Activated CD8-positive, alpha-beta memory T cell treated with anti-CD3 and anti-CD28 coated beads, Interleukin-2, amount 10 ng/mL, durations not matched to agents 7 days and 5 days (primary cell): ENCODE results near the gene SHROOM4. TPM values are rescaled to one million over a fixed set of nuclear protein-coding genes. Genes with fewer than 3 reads are reported as not detected.

Source experiments
- ATAC-seq: fragments of 150-1000 bp; cut with Tn5 transposase; one replicate; pipeline ENCODE4 v1.10.0; 2021; ENCODE audit warnings: moderate library complexity
- CTCF ChIA-PET: fragments of 350-600 bp; sonication (Branson Sonifier 250); formaldehyde crosslinking; loops from one replicate; lab custom pipeline; 2021; ENCODE audit warnings: antibody characterized with exemption; lab: Charles Lee
- DNase-seq: peaks from one replicate; pipeline ENCODE4 v3.0.0-alpha.2; 2020
- H3K27ac Mint-ChIP-seq: one replicate; pipeline ENCODE4 v1.8.0; 2021; ENCODE audit warnings: mild to moderate bottlenecking, mixed read lengths
- H3K27me3 Mint-ChIP-seq: one replicate; pipeline ENCODE4 v1.8.0; 2021; ENCODE audit warnings: mixed read lengths
- H3K36me3 Mint-ChIP-seq: one replicate; pipeline ENCODE4 v1.8.0; 2021; ENCODE audit warnings: mild to moderate bottlenecking, mixed read lengths
- H3K4me1 Mint-ChIP-seq: one replicate; pipeline ENCODE4 v1.8.0; 2021; ENCODE audit warnings: mixed read lengths
- H3K4me3 Mint-ChIP-seq: one replicate; pipeline ENCODE4 v1.8.0; 2021; ENCODE audit warnings: mild to moderate bottlenecking, moderate library complexity, mixed read lengths
- H3K9me3 Mint-ChIP-seq: one replicate; pipeline ENCODE4 v1.8.0; 2022; ENCODE audit warnings: low read depth, mixed read lengths
- total RNA-seq, 2 experiments: library from RNA; stranded (reverse); gene quantifications; one replicate each; pipeline ENCODE4 v1.2.3, GENCODE V29; 2021

The SHROOM4 gene
- total RNA-seq, 2 experiments from 2014 or later: not detected

- Mint-ChIP-seq H3K4me1 (peaks cover 3% of the 10 kb centered on the region), H3K36me3 (no peaks in the 10 kb centered on the region), H3K27ac (no peak overlapping the region), H3K9me3 (no peaks in the 10 kb centered on the region), H3K27me3 (peaks cover 39% of the 10 kb centered on the region), H3K4me3 (no peak overlapping the region)
- DNase-seq: no peak
- CTCF ChIA-PET: interaction anchor here (0.7 kb wide), 1 partner anchor 138 kb away, joined by 3 read pairs; no protein-coding TSS in a partner anchor
- ATAC-seq: no peak
Measured at GRCh38 chrX:50815120-50815519, 1.1 kb upstream of the SHROOM4 start.

DNA sequence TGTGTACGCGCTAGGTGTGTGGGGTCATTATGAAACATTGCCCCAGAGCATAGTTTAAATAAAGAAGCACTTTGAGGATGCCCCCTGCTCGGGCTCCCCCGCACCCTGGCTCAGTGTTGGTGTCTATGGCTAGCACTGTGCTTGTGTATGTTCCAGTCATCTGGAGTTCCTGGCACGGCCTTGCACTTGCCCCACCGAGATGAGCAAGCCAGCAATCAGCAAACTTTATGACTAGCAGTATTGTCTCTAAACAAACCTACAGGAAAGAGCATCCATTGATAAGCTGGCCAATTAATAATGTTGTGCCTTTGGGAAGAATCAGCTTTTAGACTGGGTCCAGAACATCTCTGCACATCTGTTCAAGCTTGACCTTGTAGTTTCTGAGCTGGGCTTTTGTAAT is 707 bp upstream of the SHROOM4 start:
- ATAC-seq: no peak
- H3K36me3 Mint-ChIP-seq: no peaks in the 10 kb centered on the region
- DNase-seq: no peak
- CTCF ChIA-PET: interaction anchor here (0.7 kb wide), 1 partner anchor 138 kb away, joined by 3 read pairs; no protein-coding TSS in a partner anchor
- H3K4me1 Mint-ChIP-seq: peaks cover 3% of the 10 kb centered on the region
- H3K9me3 Mint-ChIP-seq: no peaks in the 10 kb centered on the region
- no peak overlapping the region for H3K4me3 Mint-ChIP-seq
- peaks cover 40% of the 10 kb centered on the region for H3K27me3 Mint-ChIP-seq
- H3K27ac Mint-ChIP-seq: no peak overlapping the region

DNA sequence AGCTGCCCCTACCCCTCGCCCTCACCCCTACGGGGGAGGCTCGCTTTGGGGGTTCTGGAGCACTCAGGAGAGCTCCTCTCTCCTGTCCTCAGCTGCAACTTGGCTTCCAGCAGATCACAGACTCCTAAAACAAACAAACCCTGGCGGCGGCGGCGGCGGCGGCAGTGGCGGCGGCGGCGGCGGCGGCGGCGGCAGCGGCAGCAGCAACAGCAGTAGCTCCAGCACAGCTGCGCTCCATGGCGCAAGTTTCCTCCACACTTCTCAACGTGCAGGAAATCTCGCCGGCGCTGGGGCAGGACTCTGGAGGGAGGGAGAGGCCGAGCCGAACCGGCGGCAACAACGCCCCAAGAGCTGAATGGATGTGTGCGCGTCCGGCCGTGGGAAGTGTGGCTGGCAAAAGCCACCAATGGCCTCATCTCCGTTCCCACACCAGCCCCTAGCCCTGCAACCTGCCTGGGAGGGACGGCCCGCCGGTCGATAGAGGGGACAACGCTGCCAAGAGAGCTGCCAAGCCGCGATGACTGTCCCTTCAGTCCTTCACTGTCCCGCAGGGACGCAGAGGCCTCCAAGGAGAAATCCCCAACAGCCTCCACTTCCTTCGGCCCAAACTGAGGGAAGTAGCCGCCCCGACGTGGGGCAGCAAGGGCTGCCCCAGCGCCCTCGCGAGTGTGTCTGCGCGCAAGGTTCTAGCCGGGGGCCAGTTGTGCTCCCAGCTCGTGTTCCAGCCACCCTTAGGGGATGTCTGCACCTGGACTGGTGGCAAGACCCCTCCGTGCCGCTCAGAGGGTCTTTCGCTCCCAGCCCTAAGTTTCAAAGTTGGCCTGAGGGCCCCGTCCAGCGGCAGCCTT is 775 bp downstream of the SHROOM4 start:
- Mint-ChIP-seq H3K36me3 (no peaks in the 10 kb centered on the region), H3K27ac (no peak overlapping the region), H3K9me3 (no peaks in the 10 kb centered on the region), H3K4me3 (no peak overlapping the region), H3K27me3 (peaks cover 40% of the 10 kb centered on the region), H3K4me1 (peaks cover 3% of the 10 kb centered on the region)
- DNase-seq (no peak), ATAC-seq (no peak)
- CTCF ChIA-PET: no interaction called here

- no peak for ATAC-seq
- Mint-ChIP-seq H3K9me3 (no peaks in the 10 kb centered on the region), H3K4me3 (no peak overlapping the region), H3K4me1 (no peaks in the 10 kb centered on the region), H3K27ac (no peak overlapping the region), H3K27me3 (peaks cover 2% of the 10 kb centered on the region), H3K36me3 (no peaks in the 10 kb centered on the region)
- CTCF ChIA-PET: no interaction called here
- no peak for DNase-seq
Measured at GRCh38 chrX:50805276-50805675, 8.7 kb downstream of the SHROOM4 start.

DNA sequence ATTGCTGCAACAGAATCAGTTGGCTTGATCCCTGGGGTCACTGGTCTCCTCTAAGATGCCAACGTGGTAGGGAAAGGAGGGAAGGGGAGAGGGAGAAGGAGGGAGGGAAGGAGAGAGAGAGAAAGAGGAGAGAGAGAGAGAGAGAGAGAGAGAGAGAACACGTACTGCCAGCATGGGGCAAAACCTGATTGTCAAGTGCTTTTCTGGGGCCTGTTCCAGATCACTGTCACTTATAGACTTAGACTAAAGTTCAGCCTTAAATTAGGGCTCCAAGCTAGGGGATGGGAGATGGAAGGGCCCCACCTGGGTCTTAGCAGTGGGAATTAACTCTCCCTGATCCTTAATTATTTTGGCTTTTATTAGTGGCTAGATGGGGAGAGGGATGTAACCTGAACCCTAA is 12.9 kb downstream of the SHROOM4 start:
- Mint-ChIP-seq H3K27ac (no peak overlapping the region), H3K27me3 (no peaks in the 10 kb centered on the region), H3K4me1 (no peaks in the 10 kb centered on the region), H3K4me3 (no peak overlapping the region), H3K9me3 (no peaks in the 10 kb centered on the region), H3K36me3 (no peaks in the 10 kb centered on the region)
- CTCF ChIA-PET: no interaction called here
- no peak for ATAC-seq
- DNase-seq: no peak

DNA sequence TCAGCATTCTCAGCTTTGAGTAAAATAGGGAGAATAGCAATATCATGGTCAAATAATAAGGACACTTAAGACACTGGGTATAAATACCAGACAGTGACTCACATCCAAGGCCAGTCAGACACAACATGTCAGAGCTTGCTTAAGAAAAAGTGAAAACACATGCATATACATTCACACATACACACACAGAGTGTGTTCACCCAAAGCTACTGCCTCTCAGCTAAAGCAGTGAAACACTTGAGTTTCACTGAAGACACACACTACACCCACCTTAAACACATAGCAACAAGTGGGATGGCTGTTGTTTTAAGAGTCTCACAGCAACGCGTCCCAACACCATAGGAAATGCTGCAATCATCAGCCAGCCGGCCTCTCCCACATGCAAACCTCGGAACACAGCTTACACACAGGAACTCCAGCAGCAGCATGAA is 14.4 kb downstream of the SHROOM4 start:
- Mint-ChIP-seq H3K27ac (no peak overlapping the region), H3K4me1 (no peaks in the 10 kb centered on the region), H3K4me3 (no peak overlapping the region), H3K27me3 (no peaks in the 10 kb centered on the region), H3K9me3 (no peaks in the 10 kb centered on the region), H3K36me3 (no peaks in the 10 kb centered on the region)
- DNase-seq: no peak
- ATAC-seq: no peak
- CTCF ChIA-PET: no interaction called here

DNA sequence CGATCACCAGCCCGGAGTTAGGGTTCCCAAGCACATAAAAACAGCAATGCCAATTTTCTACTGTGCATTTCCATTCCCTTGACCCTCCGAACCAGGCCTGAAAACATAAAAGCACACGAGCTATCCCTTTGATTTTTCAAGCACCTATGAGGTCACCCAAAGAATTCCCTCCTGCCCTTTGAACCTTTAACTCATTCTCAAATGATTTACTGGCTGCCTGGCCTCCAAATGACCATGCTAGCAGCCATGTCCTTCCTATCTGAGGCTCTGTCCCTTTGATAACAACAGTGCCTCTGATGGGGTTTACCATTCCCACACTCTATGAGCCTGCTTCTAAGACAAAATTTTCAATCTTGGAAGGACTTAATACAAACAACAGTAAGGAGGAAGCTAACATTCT is 15.2 kb downstream of the SHROOM4 start:
- no peak overlapping the region for H3K27ac Mint-ChIP-seq
- ATAC-seq: no peak
- no peaks in the 10 kb centered on the region for H3K9me3 Mint-ChIP-seq
- CTCF ChIA-PET: no interaction called here
- no peak for DNase-seq
- peaks cover under 1% of the 10 kb centered on the region for H3K27me3 Mint-ChIP-seq
- H3K4me1 Mint-ChIP-seq: no peaks in the 10 kb centered on the region
- H3K36me3 Mint-ChIP-seq: no peaks in the 10 kb centered on the region
- no peak overlapping the region for H3K4me3 Mint-ChIP-seq

- H3K27ac Mint-ChIP-seq: no peak overlapping the region
- CTCF ChIA-PET: no interaction called here
- ATAC-seq (no peak), DNase-seq (no peak)
- H3K36me3 Mint-ChIP-seq: no peaks in the 10 kb centered on the region
- no peak overlapping the region for H3K4me3 Mint-ChIP-seq
- no peaks in the 10 kb centered on the region for H3K27me3 Mint-ChIP-seq
- H3K4me1 Mint-ChIP-seq: no peaks in the 10 kb centered on the region
- no peaks in the 10 kb centered on the region for H3K9me3 Mint-ChIP-seq
Measured at GRCh38 chrX:50787099-50787498, 26.9 kb downstream of the SHROOM4 start.

DNA sequence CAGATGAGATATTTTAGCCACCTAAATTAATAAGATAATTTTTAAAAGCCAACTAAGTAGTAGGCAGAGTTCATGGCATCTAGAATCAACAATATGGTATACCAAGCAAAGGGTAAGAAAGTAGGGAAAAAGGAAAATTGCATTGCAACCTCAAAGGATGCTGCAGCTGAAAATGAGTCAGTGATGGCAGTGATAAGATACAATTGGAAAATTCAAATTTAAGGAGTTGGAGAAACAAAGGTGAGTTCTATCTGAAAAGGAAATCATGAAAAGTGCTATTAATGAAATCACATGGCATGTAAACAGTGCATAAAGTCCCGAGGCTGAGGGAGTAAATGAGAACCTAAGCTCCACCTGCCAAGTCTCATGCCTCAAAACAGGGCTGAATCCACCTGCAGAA is 33.9 kb downstream of the SHROOM4 start:
- Mint-ChIP-seq H3K4me1 (no peaks in the 10 kb centered on the region), H3K27ac (no peak overlapping the region), H3K36me3 (no peaks in the 10 kb centered on the region), H3K9me3 (no peaks in the 10 kb centered on the region), H3K27me3 (no peaks in the 10 kb centered on the region), H3K4me3 (no peak overlapping the region)
- DNase-seq (no peak), ATAC-seq (no peak)
- CTCF ChIA-PET: no interaction called here

GRCh38 chrX:50779694-50780093 is 34.3 kb downstream of the SHROOM4 start:
- H3K27me3 Mint-ChIP-seq: no peaks in the 10 kb centered on the region
- H3K27ac Mint-ChIP-seq: no peak overlapping the region
- no peak for DNase-seq
- ATAC-seq: no peak
- H3K36me3 Mint-ChIP-seq: no peaks in the 10 kb centered on the region
- H3K4me1 Mint-ChIP-seq: no peaks in the 10 kb centered on the region
- CTCF ChIA-PET: no interaction called here
- H3K4me3 Mint-ChIP-seq: no peak overlapping the region
- no peaks in the 10 kb centered on the region for H3K9me3 Mint-ChIP-seq

DNA sequence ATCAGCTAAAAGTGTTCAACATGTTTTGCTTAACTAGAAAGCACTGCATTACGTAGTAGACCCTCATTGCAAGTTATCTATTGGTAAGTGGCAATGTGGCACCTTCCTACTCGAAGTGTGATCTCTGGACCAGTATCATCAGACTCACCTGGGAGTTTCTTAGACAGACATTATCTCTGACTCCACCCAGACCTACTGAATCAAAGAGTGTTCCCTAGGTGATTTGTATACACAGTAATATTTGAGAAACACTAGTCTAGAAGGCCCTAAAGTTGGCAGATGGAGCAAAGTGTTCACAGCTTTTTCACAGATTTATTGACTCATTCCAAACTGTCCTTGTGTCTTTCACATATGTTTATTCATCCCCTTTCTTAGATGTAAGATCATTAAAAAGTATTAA is 35.7 kb downstream of the SHROOM4 start:
- H3K27ac Mint-ChIP-seq: no peak overlapping the region
- no peak for ATAC-seq

GRCh38 chrX:50776248-50776647 is 37.7 kb downstream of the SHROOM4 start:
- CTCF ChIA-PET: no interaction called here
- H3K9me3 Mint-ChIP-seq: no peaks in the 10 kb centered on the region
- DNase-seq (no peak), ATAC-seq (no peak)
- H3K4me1 Mint-ChIP-seq: no peaks in the 10 kb centered on the region
- no peaks in the 10 kb centered on the region for H3K36me3 Mint-ChIP-seq
- H3K27ac Mint-ChIP-seq: no peak overlapping the region
- no peak overlapping the region for H3K4me3 Mint-ChIP-seq
- H3K27me3 Mint-ChIP-seq: no peaks in the 10 kb centered on the region

More for the DNA sequence above, 35.7 kb downstream of the SHROOM4 start:
- Mint-ChIP-seq H3K27me3 (no peaks in the 10 kb centered on the region), H3K36me3 (no peaks in the 10 kb centered on the region), H3K4me3 (no peak overlapping the region), H3K9me3 (no peaks in the 10 kb centered on the region), H3K4me1 (no peaks in the 10 kb centered on the region)
- no peak for DNase-seq
- CTCF ChIA-PET: no interaction called here

DNA sequence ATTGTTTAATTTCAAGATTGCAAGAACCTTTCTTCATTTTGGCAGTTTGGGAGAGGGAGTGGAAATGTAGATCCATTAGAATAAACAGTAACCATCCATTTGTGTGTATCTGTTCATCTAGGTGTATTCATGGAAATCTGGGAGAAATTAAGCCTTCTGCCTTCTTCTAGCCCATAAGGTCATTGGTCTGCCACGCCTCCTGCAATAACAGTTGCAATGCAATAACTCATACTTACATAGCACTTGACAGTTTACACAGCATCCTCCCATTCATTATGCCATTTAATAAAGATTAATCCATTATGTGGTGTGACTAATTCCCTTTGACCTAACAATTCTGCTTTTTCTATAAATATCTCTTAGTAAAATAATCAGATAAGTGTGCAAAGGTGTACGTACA is 42.6 kb downstream of the SHROOM4 start:
- DNase-seq: no peak
- Mint-ChIP-seq H3K9me3 (no peaks in the 10 kb centered on the region), H3K4me3 (no peak overlapping the region), H3K4me1 (no peaks in the 10 kb centered on the region), H3K27ac (no peak overlapping the region), H3K27me3 (no peaks in the 10 kb centered on the region), H3K36me3 (no peaks in the 10 kb centered on the region)
- CTCF ChIA-PET: no interaction called here
- no peak for ATAC-seq

- Mint-ChIP-seq H3K4me3 (no peak overlapping the region), H3K4me1 (no peaks in the 10 kb centered on the region), H3K27ac (no peak overlapping the region), H3K9me3 (no peaks in the 10 kb centered on the region), H3K36me3 (no peaks in the 10 kb centered on the region), H3K27me3 (no peaks in the 10 kb centered on the region)
- DNase-seq (no peak), ATAC-seq (no peak)
- CTCF ChIA-PET: no interaction called here
Measured at GRCh38 chrX:50770702-50771101, 43.3 kb downstream of the SHROOM4 start.
